BE2C (cell line): ENCODE data around the gene IQSEC2.

Experiments used
- DNase-seq: peaks from one replicate; pipeline ENCODE4 v3.0.0-alpha.2; 2020
- H3K27me3 ChIP-seq: fragments of 250-450 bp; sonication (Bioruptor Pico); 2 replicates; pipeline ENCODE4 v1.5.1; 2020; ENCODE audit warnings: mild to moderate bottlenecking
- H3K36me3 ChIP-seq: fragments of 250-450 bp; sonication (Bioruptor Pico); 2 replicates; pipeline ENCODE4 v1.5.1; 2020; ENCODE audit warnings: mild to moderate bottlenecking
- H3K4me1 ChIP-seq: fragments of 250-450 bp; sonication (Bioruptor Pico); 2 replicates; pipeline ENCODE4 v1.5.1; 2020
- H3K4me3 ChIP-seq: 2 replicates; pipeline ENCODE4 v1.5.1; 2011; ENCODE audit warnings: low read depth, low read length
- H3K9me3 ChIP-seq: fragments of 250-450 bp; sonication (Bioruptor Pico); 2 replicates; pipeline ENCODE4 v1.5.1; 2020
- CTCF ChIP-seq: IDR thresholded peaks from 2 replicates; pipeline ENCODE4 v1.5.1; 2012; ENCODE audit warnings: mild to moderate bottlenecking, low read depth, low read length

The IQSEC2 gene

GRCh38 chrX:53260836-53261235, 20.5 kb downstream of the IQSEC2 start:
- no peak for TF ChIP-seq CTCF
- no peaks in the 10 kb centered on the region for H3K4me1 ChIP-seq
- H3K27me3 ChIP-seq, result no peaks in the 10 kb centered on the region
- H3K36me3 ChIP-seq, result no peaks in the 10 kb centered on the region
- no peak for DNase-seq
- no peak overlapping the region for H3K4me3 ChIP-seq
- H3K9me3 ChIP-seq, result no peaks in the 10 kb centered on the region

- no peak for TF ChIP-seq CTCF
- H3K36me3 ChIP-seq, result no peaks in the 10 kb centered on the region
- H3K27me3 ChIP-seq, result no peaks in the 10 kb centered on the region
- no peak for DNase-seq
- H3K4me1 ChIP-seq, result no peaks in the 10 kb centered on the region
- no peaks in the 10 kb centered on the region for H3K9me3 ChIP-seq
- H3K4me3 ChIP-seq, result no peak overlapping the region
These were observed 23.5 kb downstream of the IQSEC2 start for GRCh38 chrX:53257670-53258423.

GRCh38 chrX:53257166-53257565, 24.2 kb downstream of the IQSEC2 start:
- no peaks in the 10 kb centered on the region for H3K4me1 ChIP-seq
- no peaks in the 10 kb centered on the region for H3K9me3 ChIP-seq
- H3K4me3 ChIP-seq, result no peak overlapping the region
- no peak for DNase-seq
- no peaks in the 10 kb centered on the region for H3K27me3 ChIP-seq
- H3K36me3 ChIP-seq, result no peaks in the 10 kb centered on the region
- TF ChIP-seq CTCF, result no peak

- no peaks in the 10 kb centered on the region for H3K9me3 ChIP-seq
- no peak overlapping the region for H3K4me3 ChIP-seq
- no peaks in the 10 kb centered on the region for H3K4me1 ChIP-seq
- no peak for TF ChIP-seq CTCF
- no peak for DNase-seq
- H3K36me3 ChIP-seq, result no peaks in the 10 kb centered on the region
- no peaks in the 10 kb centered on the region for H3K27me3 ChIP-seq
These were observed 24.8 kb downstream of the IQSEC2 start for GRCh38 chrX:53256446-53257041.

GRCh38 chrX:53255738-53256191, 25.6 kb downstream of the IQSEC2 start:
- DNase-seq, result no peak
- no peaks in the 10 kb centered on the region for H3K9me3 ChIP-seq
- no peaks in the 10 kb centered on the region for H3K36me3 ChIP-seq
- TF ChIP-seq CTCF, result no peak
- no peak overlapping the region for H3K4me3 ChIP-seq
- H3K27me3 ChIP-seq, result no peaks in the 10 kb centered on the region
- no peaks in the 10 kb centered on the region for H3K4me1 ChIP-seq
